Ishikawa (cell line): Measurements from ENCODE around the gene SCAF8.

Experiments
- CEBPB ChIP-seq: IDR thresholded peaks from 2 replicates; pipeline ENCODE4 v1.6.1; 2012
- CREB1 ChIP-seq: IDR thresholded peaks from 2 replicates; pipeline ENCODE4 v1.6.1; 2012; ENCODE audit warnings: low read depth
- EP300 ChIP-seq: IDR thresholded peaks from 2 replicates; pipeline ENCODE4 v1.6.1; 2012; ENCODE audit warnings: borderline replicate concordance
- MAX ChIP-seq: IDR thresholded peaks from 2 replicates; pipeline ENCODE4 v1.6.1; 2012
- TAF1 ChIP-seq: IDR thresholded peaks from 2 replicates; pipeline ENCODE4 v1.6.1; 2012; ENCODE audit warnings: low read depth, mild to moderate bottlenecking
- USF1 ChIP-seq: IDR thresholded peaks from 2 replicates; pipeline ENCODE4 v1.6.1; 2012
- ZBTB7A ChIP-seq: IDR thresholded peaks from 2 replicates; pipeline ENCODE4 v1.6.1; 2012; ENCODE audit warnings: low read depth

DNA sequence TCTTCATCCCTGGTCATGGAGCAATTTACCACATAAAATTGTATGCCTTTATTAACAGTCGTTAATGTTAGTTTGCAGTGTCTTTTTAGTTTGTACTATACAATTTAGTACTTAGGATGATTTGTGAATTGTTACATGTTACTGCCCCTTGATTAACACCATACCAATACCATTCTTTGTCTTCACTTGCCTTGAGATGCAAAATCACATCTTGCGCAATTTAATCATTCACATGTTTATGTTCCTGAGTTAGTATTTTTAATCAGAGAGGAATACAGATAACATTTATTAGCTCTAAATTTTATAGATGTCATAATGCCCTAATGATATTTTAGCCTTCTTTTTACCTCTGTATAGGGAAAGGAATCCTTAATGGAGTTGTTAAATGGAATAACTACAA is 114.1 kb downstream of the SCAF8 start:
- TF ChIP-seq USF1, result no peak
- TF ChIP-seq EP300, result no peak
- no peak for TF ChIP-seq TAF1
- no peak for TF ChIP-seq CREB1
- TF ChIP-seq MAX, result no peak
- peak; percentile 76 for TF ChIP-seq CEBPB
- TF ChIP-seq ZBTB7A, result no peak
